H1 (cell line): ENCODE results near the gene RELL1. TPM values are rescaled to one million over a fixed set of nuclear protein-coding genes. Genes with fewer than 3 reads are reported as not detected.

Experiments
- CTCF ChIA-PET: fragments of 300-600 bp; sonication (Branson Sonifier 250); formaldehyde crosslinking; loops from one replicate; lab custom pipeline; 2021; ENCODE audit not compliant: partially characterized antibody; lab: Charles Lee
- POLR2A ChIA-PET: fragments of 300-600 bp; sonication (Branson Sonifier 250); formaldehyde crosslinking; loops from one replicate; lab custom pipeline; 2021; ENCODE audit warnings: inconsistent platforms; ENCODE audit not compliant: partially characterized antibody; lab: Charles Lee
- DNase-seq, 2 experiments: peaks; one replicate each; pipeline versions ENCODE4 v3.0.0 to v3.0.0-alpha.2; 2010 to 2022; ENCODE audit warnings: low spot score in 2 of 2, low read depth in 1 of 2, mixed read lengths in 1 of 2
- FAIRE-seq: peaks from 2 replicates; lab custom pipeline; 2011; peaks lifted over from hg19 to GRCh38; lab: Jason Lieb, UNC
- H2AFZ ChIP-seq: 2 replicates; pipeline ENCODE4 v1.8.1; 2012; ENCODE audit warnings: low read length, inconsistent platforms
- H2AK5ac ChIP-seq: 2 replicates; pipeline ENCODE4 v1.6.1; 2013; ENCODE audit warnings: low read depth, low read length
- H2BK120ac ChIP-seq: replicated peaks from 2 replicates; pipeline ENCODE3; 2013; ENCODE audit warnings: low read depth, low read length, inconsistent platforms
- H2BK12ac ChIP-seq: 2 replicates; pipeline ENCODE4 v1.6.1; 2013; ENCODE audit warnings: low read depth, low read length
- H2BK15ac ChIP-seq: 2 replicates; pipeline ENCODE4 v1.6.1; 2013; ENCODE audit warnings: low read length
- H2BK20ac ChIP-seq: 2 replicates; pipeline ENCODE4 v1.6.1; 2013; ENCODE audit warnings: low read length
- H2BK5ac ChIP-seq: 2 replicates; pipeline ENCODE4 v1.6.1; 2013; ENCODE audit warnings: low read depth, low read length
- H3K14ac ChIP-seq: 2 replicates; pipeline ENCODE4 v1.6.1; 2013; ENCODE audit warnings: inconsistent platforms; ENCODE audit not compliant: insufficient read length
- H3K18ac ChIP-seq: 2 replicates; pipeline ENCODE4 v1.6.1; 2013; ENCODE audit warnings: low read length; ENCODE audit errors: extremely low read depth
- H3K23ac ChIP-seq: 2 replicates; pipeline ENCODE4 v1.6.1; 2013; ENCODE audit warnings: inconsistent platforms; ENCODE audit not compliant: insufficient read length
- H3K23me2 ChIP-seq: 2 replicates; pipeline ENCODE4 v1.6.1; 2013; ENCODE audit warnings: low read depth, low read length
- H3K27ac ChIP-seq: 2 replicates; pipeline ENCODE4 v1.6.1; 2011; ENCODE audit warnings: low read depth, low read length, inconsistent platforms
- H3K27me3 ChIP-seq, 4 experiments: replicated peaks in 1 of 4; 1 replicate in 1 of 4; 2 replicates in 3 of 4; pipeline versions ENCODE4 v1.6.1 to v1.8.1; 2011 to 2013; ENCODE audit warnings: low read length in 3 of 4, mild to moderate bottlenecking in 3 of 4, inconsistent platforms in 2 of 4, mixed read lengths in 2 of 4, moderate library complexity in 1 of 4; ENCODE audit not compliant: control insufficient read depth in 3 of 4, insufficient read depth in 3 of 4; ENCODE audit errors: extremely low read depth in 1 of 4
- H3K36me3 ChIP-seq, 4 experiments: 2 replicates each; pipeline versions ENCODE4 v1.6.1 to v1.8.1; 2011 to 2013; ENCODE audit warnings: mild to moderate bottlenecking in 4 of 4, low read length in 3 of 4, moderate library complexity in 2 of 4, control low read depth in 1 of 4, inconsistent platforms in 1 of 4; ENCODE audit not compliant: insufficient read depth in 4 of 4, control insufficient read depth in 2 of 4
- H3K4ac ChIP-seq: replicated peaks from 2 replicates; pipeline ENCODE3; 2013; ENCODE audit warnings: low read length, low read depth, mixed read lengths, inconsistent platforms; ENCODE audit not compliant: insufficient read length
- H3K4me1 ChIP-seq, 4 experiments: replicated peaks in 1 of 4; 1 replicate in 1 of 4; 2 replicates in 3 of 4; pipeline versions ENCODE4 v1.6.1 to v1.8.1; 2011 to 2013; ENCODE audit warnings: low read length in 3 of 4, inconsistent platforms in 2 of 4, mixed read lengths in 1 of 4; ENCODE audit not compliant: insufficient read depth in 4 of 4, control insufficient read depth in 3 of 4
- H3K4me2 ChIP-seq, 2 experiments: 2 replicates each; pipeline versions ENCODE4 v1.6.1 to v1.8.1; 2011 to 2013; ENCODE audit warnings: low read depth in 2 of 2, low read length in 2 of 2, control low read depth in 1 of 2, inconsistent platforms in 1 of 2, mild to moderate bottlenecking in 1 of 2; ENCODE audit not compliant: insufficient read depth in 1 of 2
- H3K4me3 ChIP-seq, 4 experiments: fragments of 200-600, 300-600 bp in 1 of 4; sonication (generic), shearing (Covaris generic), sonication (Bioruptor Twin) in 1 of 4; 2 replicates each; pipeline versions ENCODE4 v1.5.1 to v1.8.1; 2011 to 2016; ENCODE audit warnings: low read length in 4 of 4, low read depth in 3 of 4, control low read depth in 2 of 4, inconsistent platforms in 2 of 4, mild to moderate bottlenecking in 2 of 4, mixed read lengths in 1 of 4, moderate library complexity in 1 of 4; ENCODE audit not compliant: insufficient read depth in 2 of 4; ENCODE audit errors: extremely low read depth in 1 of 4
- H3K56ac ChIP-seq: replicated peaks from 2 replicates; pipeline ENCODE3; 2013; ENCODE audit warnings: low read depth, mild to moderate bottlenecking, mixed read lengths, low read length, inconsistent platforms; ENCODE audit not compliant: insufficient read length
- H3K79me1 ChIP-seq: 2 replicates; pipeline ENCODE4 v1.6.1; 2013; ENCODE audit warnings: low read depth, low read length, control low read depth
- H3K79me2 ChIP-seq, 2 experiments: 2 replicates each; pipeline versions ENCODE4 v1.6.1 to v1.8.1; 2012 to 2013; ENCODE audit warnings: low read length in 2 of 2, mild to moderate bottlenecking in 2 of 2, inconsistent platforms in 1 of 2; ENCODE audit not compliant: insufficient read depth in 2 of 2, control insufficient read depth in 1 of 2
- H3K9ac ChIP-seq, 4 experiments: replicated peaks in 1 of 4; 1 replicate in 1 of 4; 2 replicates in 3 of 4; pipeline versions ENCODE4 v1.6.1 to v1.8.1; 2011 to 2013; ENCODE audit warnings: low read depth in 3 of 4, low read length in 3 of 4, control low read depth in 2 of 4, mild to moderate bottlenecking in 2 of 4, moderate library complexity in 2 of 4, inconsistent platforms in 1 of 4; ENCODE audit errors: extremely low read depth in 1 of 4
- H3K9me3 ChIP-seq, 2 experiments: 2 replicates each; pipeline versions ENCODE4 v1.6.1 to v1.8.1; 2012 to 2013; ENCODE audit warnings: mild to moderate bottlenecking in 2 of 2, moderate library complexity in 2 of 2, control low read depth in 1 of 2, inconsistent platforms in 1 of 2, low read depth in 1 of 2, low read length in 1 of 2, mixed read lengths in 1 of 2; ENCODE audit not compliant: insufficient read depth in 2 of 2
- H4K20me1 ChIP-seq, 2 experiments: replicated peaks in 1 of 2; 2 replicates each; pipeline versions ENCODE3 to v1.8.1; 2011 to 2013; ENCODE audit warnings: inconsistent platforms in 2 of 2, low read length in 2 of 2, mild to moderate bottlenecking in 1 of 2; ENCODE audit not compliant: insufficient read depth in 2 of 2, control insufficient read depth in 1 of 2
- H4K5ac ChIP-seq: 2 replicates; pipeline ENCODE4 v1.6.1; 2013; ENCODE audit warnings: low read length, low read depth, mixed read lengths, inconsistent platforms; ENCODE audit not compliant: insufficient read length
- H4K8ac ChIP-seq: 2 replicates; pipeline ENCODE4 v1.8.0; 2013; ENCODE audit warnings: mild to moderate bottlenecking, moderate library complexity, low read length, inconsistent platforms; ENCODE audit not compliant: insufficient read depth; ENCODE audit errors: extremely low read depth
- H4K91ac ChIP-seq: replicated peaks from 2 replicates; pipeline ENCODE3; 2013; ENCODE audit warnings: low read length, mixed read lengths, inconsistent platforms; ENCODE audit not compliant: insufficient read length
- ASH2L ChIP-seq: fragments of 200-600, 300-600 bp; sonication (generic); IDR thresholded peaks from one replicate; pipeline ENCODE4 v1.7.1; 2017; ENCODE audit warnings: low read length
- CEBPB ChIP-seq: IDR thresholded peaks from 2 replicates; pipeline ENCODE4 v1.6.1; 2012; ENCODE audit warnings: low read depth, low read length
- CREB1 ChIP-seq: IDR thresholded peaks from 2 replicates; pipeline ENCODE4 v1.6.1; 2012; ENCODE audit warnings: inconsistent platforms
- CTBP2 ChIP-seq: IDR thresholded peaks from 2 replicates; pipeline ENCODE4 v1.7.0; 2011; ENCODE audit warnings: borderline replicate concordance, mild to moderate bottlenecking, moderate library complexity, mixed read lengths, low read length; ENCODE audit not compliant: insufficient read depth, insufficient read length
- HDAC6 ChIP-seq: IDR thresholded peaks from one replicate; pipeline ENCODE4 v1.7.1; 2012; ENCODE audit warnings: low read depth, mild to moderate bottlenecking, inconsistent platforms, low read length, moderate library complexity
- JUN ChIP-seq: IDR thresholded peaks from 2 replicates; pipeline ENCODE4 v1.6.1; 2011; ENCODE audit warnings: low read depth, mild to moderate bottlenecking, improper control_type of control experiment, low read length
- KDM4A ChIP-seq: IDR thresholded peaks from one replicate; pipeline ENCODE4 v1.7.1; 2012; ENCODE audit warnings: low read depth, mild to moderate bottlenecking, moderate library complexity, low read length, inconsistent platforms; ENCODE audit not compliant: severe bottlenecking
- MAFK ChIP-seq: IDR thresholded peaks from 2 replicates; pipeline ENCODE4 v1.6.1; 2012; ENCODE audit warnings: low read depth, mild to moderate bottlenecking, improper control_type of control experiment, low read length
- NRF1 ChIP-seq: IDR thresholded peaks from 2 replicates; pipeline ENCODE4 v1.6.1; 2011; ENCODE audit warnings: mild to moderate bottlenecking, low read depth, low read length, improper control_type of control experiment
- SIN3A ChIP-seq, 2 experiments: IDR thresholded peaks in 1 of 2; conservative IDR thresholded peaks in 1 of 2; 2 replicates each; pipeline ENCODE4 v1.6.1; 2011 to 2012; ENCODE audit warnings: low read length in 2 of 2, improper control_type of control experiment in 1 of 2, low read depth in 1 of 2, mild to moderate bottlenecking in 1 of 2
- SIX5 ChIP-seq: IDR thresholded peaks from 2 replicates; pipeline ENCODE4 v1.6.1; 2011; ENCODE audit warnings: mild to moderate bottlenecking, low read depth, low read length
- SP4 ChIP-seq: IDR thresholded peaks from 2 replicates; pipeline ENCODE4 v1.6.1; 2012; ENCODE audit warnings: low read length, inconsistent platforms
- TBP ChIP-seq: IDR thresholded peaks from 2 replicates; pipeline ENCODE4 v1.6.1; 2011; ENCODE audit warnings: low read depth, low read length, improper control_type of control experiment
- whole genome bisulfite sequencing, 2 experiments: shearing (Covaris generic) in 1 of 2; methylation state at CpG; one replicate each; pipeline versions ENCODE4 v1.1.6 to v1.1.7; 2013 to 2015; ENCODE audit warnings: low lambda C conversion rate in 2 of 2, mixed read lengths in 2 of 2, inconsistent platforms in 1 of 2, low coverage in 1 of 2, missing lambda C conversion rate in 1 of 2; ENCODE audit not compliant: insufficient replicate concordance in 2 of 2, insufficient coverage in 1 of 2, insufficient read length in 1 of 2; ENCODE audit errors: extremely low coverage in 1 of 2, missing lambda C conversion rate in 1 of 2; 5-methylcytosine and 5-hydroxymethylcytosine counted together
- polyA plus RNA-seq, 7 experiments: library from polyadenylated mRNA; depleted of rRNA in 3 of 7; stranded (reverse) in 5 of 7; unstranded in 2 of 7; fragments of >200 nt in 5 of 7; fragments of 200-250 nt in 2 of 7; gene quantifications; 1 replicate in 5 of 7; 2 replicates in 1 of 7; 4 replicates in 1 of 7; pipeline versions ENCODE4 v1.2.1 to v1.2.3, GENCODE V29; 2011 to 2013; ENCODE audit warnings: missing spikeins in 2 of 7, mixed read lengths in 2 of 7
- total RNA-seq: library from RNA; stranded (reverse); fragmentation: NEBNext Ultra II Directional; extraction: Animal tissue kit (Norgen Biotek cat#: 25700); gene quantifications from 2 replicates; pipeline ENCODE4 v1.2.1, GENCODE V29; 2021
- TF ChIP-seq, protein P1 (sequence below): IDR thresholded peaks from 2 replicates; pipeline ENCODE4 v1.6.1; 2011; ENCODE audit warnings: low read depth, mild to moderate bottlenecking, low read length; ENCODE audit not compliant: insufficient read depth

The RELL1 gene
- total and polyA plus RNA-seq, 2 of the 8 experiments (the other 6 are each of a cell fraction or from before 2014, with no cell fraction given), result 2.1 to 14.1 TPM

DNA sequence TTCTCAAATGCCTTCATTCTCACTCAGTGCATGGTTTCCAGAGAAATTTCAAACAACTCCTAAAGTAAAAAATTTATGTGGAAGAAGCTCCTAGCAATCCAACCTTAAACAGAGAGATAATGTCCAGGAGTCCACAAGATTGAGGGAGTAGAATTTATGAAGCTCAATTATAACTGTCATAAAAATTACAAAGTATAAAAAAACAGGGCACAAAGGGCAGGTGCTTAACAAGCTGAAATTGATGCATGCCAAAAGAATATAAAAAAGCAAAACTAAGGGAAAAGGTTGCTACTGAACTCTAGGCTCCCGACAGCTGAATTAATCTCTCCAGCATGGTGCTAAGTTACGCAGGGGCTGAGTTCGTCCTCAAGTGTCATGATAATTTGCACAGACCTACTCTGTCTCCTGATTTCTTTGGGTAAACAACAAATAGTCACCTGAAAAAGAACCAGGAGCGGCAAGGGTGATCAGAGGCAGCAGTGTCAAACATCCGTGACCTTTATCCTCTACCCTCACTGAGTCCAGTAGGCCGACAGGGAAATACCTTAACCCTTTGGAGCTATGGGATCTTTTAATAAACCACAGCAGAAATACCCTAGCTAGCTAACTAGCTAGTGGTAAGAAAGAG lies 47.2 kb upstream of the RELL1 start:
- Histone ChIP-seq H3K27me3 (no peaks in the 10 kb centered on the region), H3K4me2 (no peak overlapping the region), H2BK120ac (no peak overlapping the region), H3K79me1 (no peaks in the 10 kb centered on the region), H3K18ac (no peak overlapping the region), H3K4me3 (no peak overlapping the region), H3K27ac (no peak overlapping the region), H4K91ac (no peak overlapping the region), H2AK5ac (no peak overlapping the region), H4K8ac (no peak overlapping the region), H3K4me1 (peaks cover 3 to 9% (median 5%) of the 10 kb centered on the region in 4 experiments; a peak in 4 of 7 replicates), H3K4ac (no peak overlapping the region), H2BK5ac (no peak overlapping the region), H3K9me3 (no peaks in the 10 kb centered on the region), H2BK20ac (no peak overlapping the region), H3K23ac (no peak overlapping the region), H3K9ac (no peak overlapping the region), H2BK15ac (no peak overlapping the region), H4K5ac (no peak overlapping the region), H3K14ac (no peak overlapping the region), H4K20me1 (no peaks in the 10 kb centered on the region), H3K23me2 (no peaks in the 10 kb centered on the region; the same call in 1 of the 2 replicates), H3K79me2 (no peaks in the 10 kb centered on the region), H2BK12ac (no peak overlapping the region), H2AFZ (no peak overlapping the region), H3K56ac (no peak overlapping the region), H3K36me3 (no peaks in the 10 kb centered on the region)
- whole genome bisulfite sequencing, 2 experiments, result 93% methylated on average over 6 of the region's 6 CpGs; no CpG with 5 or more reads in 1 of the 2 experiments
- FAIRE-seq (no peak), DNase-seq (no peak)
- CTCF ChIA-PET, result interaction anchor here (0.7 to 1.5 kb wide), 4 partner anchors 9 to 130 kb away, joined by 3 to 5 read pairs (median 4); no protein-coding TSS in a partner anchor
- POLR2A ChIA-PET, result no interaction called here
- TF ChIP-seq SP4, result no peak
- no peak for TF ChIP-seq MAFK
- no peak for TF ChIP-seq HDAC6
- TF ChIP-seq CEBPB, result no peak
- TF ChIP-seq ASH2L, result no peak
- TF ChIP-seq CTBP2, result no peak
- no peak for TF ChIP-seq NRF1
- no peak for TF ChIP-seq KDM4A
- TF ChIP-seq SIN3A (conservative IDR thresholded peaks at IDR 0.05 in 1 of 2, IDR thresholded peaks at IDR 0.05 in 1 of 2; ENCODE audit: low read depth in 1 of 2, low read length in 2 of 2), result no peak
- no peak for TF ChIP-seq JUN
- TF ChIP-seq CREB1, result no peak
- TF ChIP-seq, protein P1, sequence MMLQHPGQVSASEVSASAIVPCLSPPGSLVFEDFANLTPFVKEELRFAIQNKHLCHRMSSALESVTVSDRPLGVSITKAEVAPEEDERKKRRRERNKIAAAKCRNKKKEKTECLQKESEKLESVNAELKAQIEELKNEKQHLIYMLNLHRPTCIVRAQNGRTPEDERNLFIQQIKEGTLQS, result no peak
- no peak for TF ChIP-seq TBP
- TF ChIP-seq SIX5, result no peak
